GM12801 (cell line): ENCODE measurements around the gene EN2.

Source experiments
- CTCF ChIP-seq: IDR thresholded peaks from one replicate; pipeline ENCODE4 v1.5.1; 2011; ENCODE audit warnings: control low read depth; ENCODE audit not compliant: insufficient read length; ENCODE audit errors: extremely low read depth

The EN2 gene

GRCh38 chr7:155438777-155439176, 19.2 kb upstream of the EN2 start:
- TF ChIP-seq CTCF: no peak

GRCh38 chr7:155439311-155440017, 18.5 kb upstream of the EN2 start:
- TF ChIP-seq CTCF: no peak

GRCh38 chr7:155440018-155440410, 17.9 kb upstream of the EN2 start:
- TF ChIP-seq CTCF: no peak

- no peak for TF ChIP-seq CTCF
These were observed 16.1 kb upstream of the EN2 start for GRCh38 chr7:155441856-155442255.

GRCh38 chr7:155444746-155445145, 13.2 kb upstream of the EN2 start:
- TF ChIP-seq CTCF: no peak

GRCh38 chr7:155447603-155448002, 10.3 kb upstream of the EN2 start:
- no peak for TF ChIP-seq CTCF

- no peak for TF ChIP-seq CTCF
These were observed 9.3 kb upstream of the EN2 start for GRCh38 chr7:155448632-155449007.
